OCI-LY1 (cell line): Measurements from ENCODE around the gene TDRD15.

Experiments
- H2AFZ ChIP-seq: fragments of 200-600 bp; sonication (generic), shearing (Covaris generic); 2 replicates; pipeline ENCODE4 v1.6.0; 2014; ENCODE audit warnings: antibody characterized with exemption, mild to moderate bottlenecking, low read length
- H3F3A ChIP-seq: fragments of 200-600 bp; sonication (generic), shearing (Covaris generic); 2 replicates; pipeline ENCODE4 v1.6.0; 2014; ENCODE audit warnings: mild to moderate bottlenecking, antibody characterized with exemption, low read length, moderate library complexity; ENCODE audit not compliant: insufficient read depth
- H3K27ac ChIP-seq: fragments of 200-600 bp; sonication (generic); 2 replicates; pipeline ENCODE4 v1.5.1; 2014; ENCODE audit warnings: low read length, mixed run types, mild to moderate bottlenecking, low read depth; ENCODE audit not compliant: poor library complexity, severe bottlenecking
- H3K27me3 ChIP-seq: fragments of 200-600 bp; sonication (generic); 2 replicates; pipeline ENCODE4 v1.6.0; 2014; ENCODE audit warnings: antibody characterized with exemption, mild to moderate bottlenecking, low read length, moderate library complexity; ENCODE audit not compliant: insufficient read depth
- H3K36me3 ChIP-seq: fragments of 200-600 bp; sonication (generic); 2 replicates; pipeline ENCODE4 v1.6.1; 2014; ENCODE audit warnings: mild to moderate bottlenecking, antibody characterized with exemption, low read length, moderate library complexity, mixed read lengths; ENCODE audit not compliant: insufficient read depth
- H3K4me1 ChIP-seq: fragments of 200-600 bp; sonication (generic); 2 replicates; pipeline ENCODE4 v1.5.1; 2014; ENCODE audit warnings: mild to moderate bottlenecking, low read length, moderate library complexity; ENCODE audit not compliant: insufficient read depth, severe bottlenecking
- H3K4me2 ChIP-seq: fragments of 200-600 bp; sonication (generic), shearing (Covaris generic); 2 replicates; pipeline ENCODE4 v1.6.1; 2014; ENCODE audit warnings: low read length
- H3K4me3 ChIP-seq: fragments of 200-600 bp; sonication (generic); 2 replicates; pipeline ENCODE4 v1.5.1; 2014; ENCODE audit warnings: low read length, low read depth, mild to moderate bottlenecking, mixed read lengths; ENCODE audit not compliant: poor library complexity, severe bottlenecking
- H3K79me2 ChIP-seq: fragments of 200-600 bp; shearing (Covaris generic); 2 replicates; pipeline ENCODE4 v1.6.1; 2016; ENCODE audit warnings: mixed run types, low read length, mixed read lengths; ENCODE audit not compliant: insufficient read depth
- H3K9ac ChIP-seq: fragments of 200-600 bp; sonication (generic), shearing (Covaris generic); 2 replicates; pipeline ENCODE4 v1.6.1; 2014; ENCODE audit warnings: mild to moderate bottlenecking, low read length, mixed read lengths
- H3K9me2 ChIP-seq: fragments of 200-600 bp; sonication (generic), shearing (Covaris generic); 2 replicates; pipeline ENCODE4 v1.6.1; 2014; ENCODE audit warnings: low read depth, mild to moderate bottlenecking, low read length, mixed read lengths
- H3K9me3 ChIP-seq: fragments of 200-600 bp; shearing (Covaris generic); 2 replicates; pipeline ENCODE4 v1.6.1; 2014; ENCODE audit warnings: low read length, mixed read lengths
- H4K20me1 ChIP-seq: fragments of 200-600 bp; sonication (generic), shearing (Covaris generic); 2 replicates; pipeline ENCODE4 v1.6.0; 2016; ENCODE audit warnings: mild to moderate bottlenecking, low read length; ENCODE audit not compliant: insufficient read depth
- CTCF ChIP-seq: fragments of 200-600 bp; sonication (generic), shearing (Covaris generic); IDR thresholded peaks from 2 replicates; pipeline ENCODE4 v1.5.1; 2017; ENCODE audit warnings: mild to moderate bottlenecking, antibody characterized with exemption, low read length, moderate library complexity, mixed read lengths
- EZH2 ChIP-seq: fragments of 200-600 bp; sonication (generic), shearing (Covaris generic); IDR thresholded peaks from 2 replicates; pipeline ENCODE4 v1.8.0; 2017; ENCODE audit warnings: borderline replicate concordance, mixed run types, mild to moderate bottlenecking, antibody characterized with exemption, low read length, moderate library complexity, mixed read lengths

TDRD15 gene

GRCh38 chr2:21084401-21084800 lies 39.4 kb upstream of the TDRD15 start:
- TF ChIP-seq CTCF (no peak), EZH2 (no peak)
- Histone ChIP-seq H3K36me3 (no peaks in the 10 kb centered on the region), H3K27ac (no peak overlapping the region), H3K9me3 (no peaks in the 10 kb centered on the region), H3K4me1 (no peaks in the 10 kb centered on the region), H3F3A (no peaks in the 10 kb centered on the region), H3K4me2 (no peak overlapping the region), H2AFZ (no peak overlapping the region), H3K4me3 (no peak overlapping the region), H3K9ac (no peak overlapping the region), H3K9me2 (no peaks in the 10 kb centered on the region), H3K79me2 (no peaks in the 10 kb centered on the region), H4K20me1 (no peaks in the 10 kb centered on the region), H3K27me3 (no peaks in the 10 kb centered on the region)

- no peak overlapping the region for H3K9ac ChIP-seq
- H3K27ac ChIP-seq: no peak overlapping the region
- no peaks in the 10 kb centered on the region for H3K4me1 ChIP-seq
- H3K4me2 ChIP-seq: no peak overlapping the region
- no peaks in the 10 kb centered on the region for H3K27me3 ChIP-seq
- no peaks in the 10 kb centered on the region for H3K36me3 ChIP-seq
- no peaks in the 10 kb centered on the region for H4K20me1 ChIP-seq
- TF ChIP-seq EZH2: no peak
- TF ChIP-seq CTCF: no peak
- no peaks in the 10 kb centered on the region for H3K9me2 ChIP-seq
- no peaks in the 10 kb centered on the region for H3K9me3 ChIP-seq
- no peak overlapping the region for H2AFZ ChIP-seq
- no peaks in the 10 kb centered on the region for H3F3A ChIP-seq
- H3K79me2 ChIP-seq: no peaks in the 10 kb centered on the region
- H3K4me3 ChIP-seq: no peak overlapping the region
Measured at GRCh38 chr2:21092308-21092869, 31.4 kb upstream of the TDRD15 start.

DNA sequence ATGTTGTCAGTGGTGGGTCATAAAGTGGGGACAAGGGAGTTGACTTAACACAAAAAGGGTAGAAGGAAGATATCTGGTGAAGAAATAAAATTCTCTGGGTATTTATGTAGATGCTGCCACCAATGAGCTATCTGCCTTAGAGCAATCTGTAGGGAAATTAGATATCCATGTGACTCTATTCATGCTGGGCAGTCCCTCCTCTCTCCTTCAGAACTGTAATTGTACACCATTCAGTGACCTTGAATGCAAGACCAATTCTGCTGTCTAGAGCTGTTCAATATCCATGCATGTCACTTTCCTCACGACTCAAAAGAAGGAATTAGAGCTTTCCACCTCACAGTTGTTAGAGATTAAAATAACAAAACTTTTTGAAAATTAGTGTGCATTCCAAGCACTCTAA lies 28.6 kb upstream of the TDRD15 start:
- Histone ChIP-seq H3K27me3 (no peaks in the 10 kb centered on the region), H3K27ac (no peak overlapping the region), H3K9me2 (no peaks in the 10 kb centered on the region), H3K79me2 (no peaks in the 10 kb centered on the region), H3K4me1 (no peaks in the 10 kb centered on the region), H3K36me3 (no peaks in the 10 kb centered on the region), H3K4me2 (no peak overlapping the region), H4K20me1 (no peaks in the 10 kb centered on the region), H2AFZ (no peak overlapping the region), H3F3A (no peaks in the 10 kb centered on the region), H3K9ac (no peak overlapping the region), H3K4me3 (no peak overlapping the region), H3K9me3 (no peaks in the 10 kb centered on the region)
- TF ChIP-seq CTCF: no peak
- TF ChIP-seq EZH2: no peak
